ENCODE results near the gene IDS. TPM values are rescaled to one million over a fixed set of nuclear protein-coding genes. Genes with fewer than 3 reads are reported as not detected.

The IDS gene
- total RNA-seq, 1 experiment from 2014 or later = 29.9 TPM

DNA sequence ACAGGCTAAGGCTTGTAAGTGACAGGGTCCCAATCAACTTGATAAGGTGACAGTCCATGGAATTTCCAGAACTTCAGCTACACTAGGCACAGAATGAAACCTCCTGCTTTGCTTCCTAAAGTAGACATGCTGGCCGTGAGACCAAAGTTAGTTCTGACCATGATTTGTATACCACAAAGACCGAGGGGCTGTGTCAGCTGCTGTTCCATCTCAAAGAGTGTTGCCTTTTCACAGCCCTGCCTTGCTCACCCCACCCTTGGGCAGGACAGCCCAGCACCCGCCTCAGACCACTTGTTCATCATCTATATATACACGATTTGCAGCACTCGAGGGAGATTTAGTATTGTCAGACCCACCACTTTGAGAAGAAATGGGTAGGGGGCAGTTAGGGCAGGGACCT is 5.3 kb downstream of the IDS start:
- POLR2A ChIA-PET = interaction anchor here (0.6 kb wide), 1 partner anchor 1546 kb away, joined by 3 read pairs; no protein-coding TSS in a partner anchor
- no peak overlapping the region for H3K27ac Mint-ChIP-seq (ENCODE audit: low read depth, unreplicated experiment)
- no peaks in the 10 kb centered on the region for H3K27me3 Mint-ChIP-seq (ENCODE audit: insufficient read depth, unreplicated experiment)
- no peak for DNase-seq (ENCODE audit: unreplicated experiment)
- no peak for TF ChIP-seq CTCF (IDR thresholded peaks at IDR 0.05; ENCODE audit: unreplicated experiment)
- CTCF ChIA-PET = no interaction called here
- H3K36me3 Mint-ChIP-seq (ENCODE audit: insufficient read depth, unreplicated experiment) = peaks cover 41% of the 10 kb centered on the region
- no peak overlapping the region for H3K4me3 Mint-ChIP-seq (ENCODE audit: unreplicated experiment)
- H3K9me3 Mint-ChIP-seq (ENCODE audit: unreplicated experiment) = no peaks in the 10 kb centered on the region
- peaks cover 22% of the 10 kb centered on the region for H3K4me1 Mint-ChIP-seq (ENCODE audit: insufficient read depth, unreplicated experiment)
- no TSS peak for BruUV-seq (replicated peaks)
- intact Hi-C loops (cut with micrococcal nuclease) = no loop called here

DNA sequence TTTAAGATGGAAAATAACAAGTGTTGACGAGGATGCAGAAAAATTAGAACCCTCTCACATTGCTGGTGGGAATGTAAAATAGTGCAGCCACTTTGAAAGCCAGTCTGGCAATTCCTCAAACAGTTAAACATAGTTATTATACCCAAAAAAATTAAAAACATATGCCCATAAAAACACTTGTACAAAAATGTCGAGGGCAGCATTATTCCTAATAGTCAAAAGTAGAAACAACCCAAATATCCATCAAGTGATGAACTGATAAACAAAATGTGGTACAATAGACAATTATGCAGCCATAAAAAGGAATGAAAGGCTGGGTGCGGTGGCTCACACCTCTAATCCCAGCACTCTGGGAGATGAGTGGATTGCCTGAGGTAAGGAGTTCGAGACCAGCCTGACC is 6.3 kb downstream of the IDS start:
- H3K4me3 Mint-ChIP-seq (ENCODE audit: unreplicated experiment) = no peak overlapping the region
- no peak overlapping the region for H3K27ac Mint-ChIP-seq (ENCODE audit: low read depth, unreplicated experiment)
- ChIA-PET POLR2A (no interaction called here), CTCF (interaction anchor here (0.7 kb wide), 1 partner anchor 1429 kb away, joined by 4 read pairs; no protein-coding TSS in a partner anchor)
- H3K36me3 Mint-ChIP-seq (ENCODE audit: insufficient read depth, unreplicated experiment) = peaks cover 41% of the 10 kb centered on the region
- peaks cover 16% of the 10 kb centered on the region for H3K4me1 Mint-ChIP-seq (ENCODE audit: insufficient read depth, unreplicated experiment)
- intact Hi-C loops (cut with micrococcal nuclease) = no loop called here
- H3K27me3 Mint-ChIP-seq (ENCODE audit: insufficient read depth, unreplicated experiment) = no peaks in the 10 kb centered on the region
- BruUV-seq (replicated peaks) = no TSS peak
- no peaks in the 10 kb centered on the region for H3K9me3 Mint-ChIP-seq (ENCODE audit: unreplicated experiment)
- no peak for DNase-seq (ENCODE audit: unreplicated experiment)
- TF ChIP-seq CTCF (IDR thresholded peaks at IDR 0.05; ENCODE audit: unreplicated experiment) = no peak

- no TSS peak for BruUV-seq (replicated peaks)
- CTCF ChIA-PET = no interaction called here
- no peak for DNase-seq (ENCODE audit: unreplicated experiment)
- no peak for TF ChIP-seq CTCF (IDR thresholded peaks at IDR 0.05; ENCODE audit: unreplicated experiment)
- Mint-ChIP-seq H3K4me3 (ENCODE audit: unreplicated experiment) (no peak overlapping the region), H3K36me3 (ENCODE audit: insufficient read depth, unreplicated experiment) (peaks cover 41% of the 10 kb centered on the region), H3K9me3 (ENCODE audit: unreplicated experiment) (no peaks in the 10 kb centered on the region), H3K27ac (ENCODE audit: low read depth, unreplicated experiment) (no peak overlapping the region), H3K27me3 (ENCODE audit: insufficient read depth, unreplicated experiment) (no peaks in the 10 kb centered on the region), H3K4me1 (ENCODE audit: insufficient read depth, unreplicated experiment) (peaks cover 16% of the 10 kb centered on the region)
- POLR2A ChIA-PET = interaction anchor here (0.6 kb wide), 1 partner anchor 191 kb away, joined by 3 read pairs; no protein-coding TSS in a partner anchor
- intact Hi-C loops (cut with micrococcal nuclease) = no loop called here
Observed at GRCh38 chrX:149497626-149498025, 7.5 kb downstream of the IDS start.

DNA sequence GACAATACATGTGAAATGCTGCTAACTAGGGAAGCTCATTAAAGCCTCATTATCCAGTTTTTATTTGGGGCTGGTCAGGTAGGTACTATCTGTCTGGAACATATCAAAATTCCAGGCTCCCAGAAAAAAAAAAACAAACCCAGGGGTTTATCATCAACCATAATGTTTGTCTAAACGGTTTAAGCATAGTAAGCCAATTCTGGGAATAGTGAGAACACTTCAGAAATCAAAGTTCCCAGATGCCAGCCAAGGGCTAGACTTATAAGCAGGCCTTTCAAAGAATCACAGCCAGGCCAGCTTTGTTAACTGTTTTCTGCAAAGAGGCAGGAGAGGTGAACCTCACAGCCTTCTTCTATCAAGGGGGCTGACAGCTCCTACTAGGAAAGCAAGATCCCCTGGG is 8.1 kb downstream of the IDS start:
- no peaks in the 10 kb centered on the region for H3K9me3 Mint-ChIP-seq (ENCODE audit: unreplicated experiment)
- H3K27ac Mint-ChIP-seq (ENCODE audit: low read depth, unreplicated experiment) = no peak overlapping the region
- intact Hi-C loops (cut with micrococcal nuclease) = no loop called here
- no TSS peak for BruUV-seq (replicated peaks)
- DNase-seq (ENCODE audit: unreplicated experiment) = no peak
- H3K36me3 Mint-ChIP-seq (ENCODE audit: insufficient read depth, unreplicated experiment) = peaks cover 41% of the 10 kb centered on the region
- no peak for TF ChIP-seq CTCF (IDR thresholded peaks at IDR 0.05; ENCODE audit: unreplicated experiment)
- H3K4me3 Mint-ChIP-seq (ENCODE audit: unreplicated experiment) = no peak overlapping the region
- ChIA-PET CTCF (no interaction called here), POLR2A (interaction anchor here (0.6 to 0.9 kb wide), 2 partner anchors 9 to 191 kb away, joined by 3 read pairs; no protein-coding TSS in a partner anchor)
- no peaks in the 10 kb centered on the region for H3K27me3 Mint-ChIP-seq (ENCODE audit: insufficient read depth, unreplicated experiment)
- peaks cover 16% of the 10 kb centered on the region for H3K4me1 Mint-ChIP-seq (ENCODE audit: insufficient read depth, unreplicated experiment)

All from MCF 10A (cell line).